Gastroesophageal sphincter (tissue), 3 donors: ENCODE measurements around the gene GMPR.

ENCODE experiments used
- CTCF ChIP-seq, 4 experiments: fragments of 200-600 bp in 2 of 4; fragments of 450-650 bp in 2 of 4; sonication (generic) in 1 of 4; IDR thresholded peaks; one replicate each; pipeline ENCODE4 v1.5.1; 2017 to 2019; ENCODE audit warnings: antibody characterized with exemption in 4 of 4, mild to moderate bottlenecking in 2 of 4, moderate library complexity in 2 of 4
- POLR2AphosphoS5 ChIP-seq: sonication (generic); formaldehyde crosslinking; IDR thresholded peaks from one replicate; pipeline ENCODE4 v1.6.1; 2017; ENCODE audit warnings: antibody characterized with exemption

DNA sequence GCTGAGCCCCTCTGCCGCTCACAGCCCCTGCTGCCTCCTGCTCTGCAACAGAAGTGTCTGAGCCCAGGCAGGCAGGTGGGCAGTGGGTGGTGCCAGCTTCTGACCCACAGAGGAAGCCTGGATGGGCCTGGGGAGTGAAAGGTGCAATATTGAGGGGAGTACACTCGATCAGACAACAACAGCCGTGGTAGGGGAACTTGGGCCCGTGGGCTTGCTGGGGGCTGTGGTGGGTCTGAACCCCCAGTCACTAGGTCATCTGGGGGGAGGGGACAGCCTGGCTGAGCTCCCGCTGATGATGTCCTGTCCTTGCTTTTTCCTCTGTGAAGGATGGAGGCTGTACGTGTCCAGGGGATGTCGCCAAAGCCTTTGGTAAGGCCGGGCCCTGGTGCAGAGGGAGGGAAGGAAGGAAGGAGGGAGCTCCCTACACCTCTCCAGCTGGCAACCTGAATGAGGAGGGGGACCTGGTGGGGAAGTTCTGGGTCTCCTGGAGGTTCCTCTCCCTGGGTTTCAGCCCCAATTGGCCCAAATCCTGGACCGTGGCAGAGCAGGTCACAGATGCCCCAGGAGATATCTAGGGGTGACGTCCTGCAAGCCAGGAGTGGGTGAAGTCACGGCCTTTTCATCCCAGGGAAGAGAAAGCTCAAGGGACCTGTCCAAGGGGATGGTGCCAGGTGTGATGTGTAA is 47.2 kb downstream of the GMPR start:
- TF ChIP-seq CTCF (IDR thresholded peaks at IDR 0.05), result no peak
- no peak for TF ChIP-seq POLR2AphosphoS5
